HG02943 (cell line): ENCODE data around the gene CETP.
A peak's percentile ranks its signal among the peaks of the same experiment; 100 is the strongest.

Experiments
- ATAC-seq: cut with Tn5 transposase; IDR thresholded peaks from one replicate; pipeline ENCODE4 v1.9.1; 2021; ENCODE audit warnings: mild to moderate bottlenecking, low read depth, moderate library complexity; ENCODE audit not compliant: unreplicated experiment

Gene CETP, protein sequence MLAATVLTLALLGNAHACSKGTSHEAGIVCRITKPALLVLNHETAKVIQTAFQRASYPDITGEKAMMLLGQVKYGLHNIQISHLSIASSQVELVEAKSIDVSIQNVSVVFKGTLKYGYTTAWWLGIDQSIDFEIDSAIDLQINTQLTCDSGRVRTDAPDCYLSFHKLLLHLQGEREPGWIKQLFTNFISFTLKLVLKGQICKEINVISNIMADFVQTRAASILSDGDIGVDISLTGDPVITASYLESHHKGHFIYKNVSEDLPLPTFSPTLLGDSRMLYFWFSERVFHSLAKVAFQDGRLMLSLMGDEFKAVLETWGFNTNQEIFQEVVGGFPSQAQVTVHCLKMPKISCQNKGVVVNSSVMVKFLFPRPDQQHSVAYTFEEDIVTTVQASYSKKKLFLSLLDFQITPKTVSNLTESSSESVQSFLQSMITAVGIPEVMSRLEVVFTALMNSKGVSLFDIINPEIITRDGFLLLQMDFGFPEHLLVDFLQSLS

DNA sequence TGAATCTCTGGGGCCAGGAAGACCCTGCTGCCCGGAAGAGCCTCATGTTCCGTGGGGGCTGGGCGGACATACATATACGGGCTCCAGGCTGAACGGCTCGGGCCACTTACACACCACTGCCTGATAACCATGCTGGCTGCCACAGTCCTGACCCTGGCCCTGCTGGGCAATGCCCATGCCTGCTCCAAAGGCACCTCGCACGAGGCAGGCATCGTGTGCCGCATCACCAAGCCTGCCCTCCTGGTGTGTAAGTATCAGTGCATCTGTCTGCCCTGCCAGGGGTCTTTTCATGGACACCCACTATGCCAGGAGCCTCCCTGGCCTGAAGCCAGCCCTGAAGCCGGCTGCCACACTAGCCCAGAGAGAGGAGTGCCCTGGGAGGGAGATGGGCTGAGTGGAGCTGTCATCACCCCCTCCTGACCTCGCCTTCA is at the start of gene CETP:
CETP (plus strand) TSS at position 100 of the 431 bp plus-strand sequence; CDS start at position 130, 30 bp downstream.
- no peak for ATAC-seq

DNA sequence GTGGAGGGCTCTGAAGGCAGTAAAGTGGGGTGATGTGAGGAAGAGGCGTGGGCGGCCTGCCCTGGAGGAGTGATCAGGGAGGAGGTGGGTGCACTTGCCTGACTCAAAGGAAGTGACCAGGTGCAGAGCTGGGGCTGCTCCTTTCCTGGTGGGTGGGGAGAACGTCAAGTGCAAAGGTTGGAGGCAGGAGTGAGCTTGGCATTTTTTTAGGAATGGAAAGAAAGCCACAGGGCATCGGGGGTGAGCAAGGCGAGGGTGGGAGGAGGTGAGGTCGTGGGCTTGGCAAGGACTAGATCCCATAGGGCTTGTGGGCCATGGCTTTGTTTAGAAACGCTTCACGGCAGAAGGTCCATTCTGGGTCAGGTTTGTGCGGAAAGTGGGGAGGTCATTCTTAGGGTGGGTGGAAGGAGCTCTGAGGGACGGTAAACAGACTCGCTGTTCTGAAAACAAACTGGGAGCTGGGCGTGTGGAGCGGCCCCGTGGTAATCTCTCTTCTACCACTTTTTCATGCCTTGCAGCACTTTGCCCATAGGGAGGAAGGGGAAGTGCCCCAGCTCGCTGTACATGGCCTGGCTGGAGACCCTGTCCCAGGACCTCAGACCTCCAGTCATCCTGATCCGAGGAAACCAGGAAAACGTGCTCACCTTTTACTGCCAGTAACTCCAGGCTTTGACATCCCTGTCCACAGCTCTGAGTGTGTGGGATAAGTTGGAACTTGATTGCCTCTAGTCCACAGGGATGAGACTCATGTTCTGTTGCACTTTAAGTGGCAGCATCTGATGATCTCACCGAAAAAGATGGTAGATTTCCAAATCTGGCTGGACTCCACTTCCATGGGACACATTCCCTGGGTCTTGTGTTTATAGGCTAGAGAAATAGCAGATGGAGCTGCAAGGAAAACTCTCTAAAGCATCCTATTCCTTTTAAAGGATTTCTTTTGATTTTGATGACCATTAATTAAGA is 48.7 kb upstream of the CETP start:
- ATAC-seq, result no peak

DNA sequence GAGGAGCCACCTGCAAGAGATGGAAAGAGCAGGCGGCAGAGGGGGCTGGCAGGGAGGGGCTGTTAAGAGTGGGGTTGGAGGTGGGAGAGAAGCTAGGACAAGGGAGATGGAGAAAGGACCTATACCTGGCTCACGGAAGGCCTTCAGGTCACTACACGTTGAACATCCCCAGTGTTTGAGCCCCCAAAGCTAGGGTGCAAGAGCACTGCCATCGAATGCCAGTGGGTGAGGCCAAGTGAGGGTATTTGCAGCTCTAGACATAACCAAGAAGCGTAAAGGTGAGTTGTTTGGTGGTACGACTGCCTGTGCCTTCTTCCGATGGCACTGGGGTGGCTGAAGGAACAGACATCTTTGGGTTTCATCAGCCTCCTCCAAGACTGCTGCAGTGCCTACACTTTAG is 46.9 kb upstream of the CETP start:
- no peak for ATAC-seq

DNA sequence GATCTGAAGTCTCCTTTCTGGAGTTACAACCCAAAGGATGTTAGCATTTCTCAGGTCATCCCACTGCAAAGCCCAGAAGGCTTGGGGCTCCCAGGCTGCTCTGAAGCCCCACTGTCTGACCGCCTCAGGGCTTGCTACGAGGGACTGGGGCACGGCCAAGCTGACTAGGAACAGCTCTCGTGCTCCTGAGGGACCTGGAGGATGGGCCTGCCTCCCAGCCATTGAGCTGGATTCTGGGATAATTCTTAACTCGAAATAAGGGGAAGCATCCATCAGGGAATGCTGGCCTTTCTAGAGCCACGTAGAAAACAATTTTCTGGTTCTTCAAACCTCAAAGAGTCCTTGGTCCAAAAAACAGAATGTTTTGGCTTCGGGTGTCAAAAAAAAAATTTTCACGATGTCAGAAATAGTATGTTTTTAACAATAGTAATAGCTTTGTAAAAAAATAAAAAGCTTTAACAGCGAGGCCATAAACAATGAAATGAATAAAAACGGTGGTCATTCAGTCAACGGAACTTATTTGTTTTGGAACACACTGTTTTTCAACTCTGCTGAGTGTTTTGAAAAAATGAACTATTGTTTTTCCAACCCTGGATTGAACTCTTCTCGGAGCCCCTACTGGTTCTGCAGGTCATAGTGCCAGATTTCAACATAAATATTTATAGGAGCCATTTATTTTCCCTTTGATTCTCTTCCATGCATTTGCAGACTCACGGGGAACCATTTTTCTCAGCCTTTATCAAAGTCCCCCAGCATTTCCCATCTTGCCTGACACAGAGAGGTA is 46.2 kb upstream of the CETP start:
- no peak for ATAC-seq

DNA sequence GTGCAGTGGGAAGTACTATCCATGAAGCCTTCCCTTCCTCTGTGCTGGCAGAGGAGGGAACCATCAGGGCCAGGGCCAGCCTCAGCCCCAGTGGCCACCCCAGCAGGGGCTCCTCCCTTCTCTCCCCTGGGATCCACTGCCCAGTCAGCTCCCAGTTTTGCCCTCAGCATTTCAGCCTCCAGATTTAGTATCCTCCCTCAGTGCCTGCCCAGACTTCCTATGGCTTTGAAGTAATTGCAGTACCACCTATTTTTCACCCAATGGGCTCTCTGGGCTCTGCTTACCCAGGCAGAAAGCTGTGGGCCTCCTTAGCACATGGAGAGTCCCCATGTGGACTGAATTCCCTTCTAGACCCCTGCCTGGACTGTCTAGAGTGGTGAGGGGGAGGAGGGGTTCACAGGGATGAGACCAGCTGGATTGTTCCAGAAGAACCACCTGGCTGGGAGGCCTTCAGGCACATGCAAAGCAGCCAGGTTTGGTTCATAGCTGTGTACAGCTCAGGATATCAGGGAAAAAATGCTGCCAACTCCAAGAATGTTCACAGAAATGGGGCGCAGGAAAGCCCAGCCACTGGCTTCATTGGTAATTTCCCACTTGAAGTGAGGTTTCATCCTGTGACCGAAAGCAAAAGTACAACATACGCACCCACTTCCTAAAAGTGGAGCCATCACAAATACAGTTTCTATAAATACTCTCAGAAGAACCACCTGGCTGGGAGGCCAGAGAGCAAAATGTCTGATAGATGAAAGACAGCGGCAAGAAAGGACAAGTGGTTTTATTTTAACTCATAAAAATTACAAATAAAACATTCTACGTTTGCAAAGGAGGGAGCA is 45.0 kb upstream of the CETP start:
- peak; percentile 57 for ATAC-seq

DNA sequence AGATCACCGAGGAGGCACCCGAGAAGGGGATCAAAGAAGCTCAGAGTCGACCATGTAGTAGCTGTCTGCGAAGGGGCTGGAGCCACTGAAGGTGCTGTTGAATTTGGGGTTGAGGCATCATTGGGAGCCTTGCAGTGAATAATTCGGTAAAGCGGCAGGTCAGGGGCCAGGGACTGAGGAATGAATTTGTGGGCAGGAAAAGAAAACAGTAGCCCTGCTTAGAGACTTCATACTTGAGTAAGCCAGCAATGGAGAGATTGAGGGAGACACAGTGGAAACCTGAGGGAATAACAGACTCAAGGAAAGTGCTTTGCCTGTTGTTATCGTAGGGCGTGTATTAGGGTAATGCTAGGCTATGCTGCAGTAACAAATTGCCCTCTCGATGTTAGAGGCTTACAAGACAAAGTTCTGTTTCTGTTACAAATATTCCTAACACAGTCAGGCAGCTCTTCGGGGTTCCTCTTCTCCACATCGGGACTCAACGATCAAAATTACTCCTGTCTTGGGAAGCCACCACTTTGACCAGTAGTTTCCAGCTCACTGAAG is 43.2 kb upstream of the CETP start:
- no peak for ATAC-seq

DNA sequence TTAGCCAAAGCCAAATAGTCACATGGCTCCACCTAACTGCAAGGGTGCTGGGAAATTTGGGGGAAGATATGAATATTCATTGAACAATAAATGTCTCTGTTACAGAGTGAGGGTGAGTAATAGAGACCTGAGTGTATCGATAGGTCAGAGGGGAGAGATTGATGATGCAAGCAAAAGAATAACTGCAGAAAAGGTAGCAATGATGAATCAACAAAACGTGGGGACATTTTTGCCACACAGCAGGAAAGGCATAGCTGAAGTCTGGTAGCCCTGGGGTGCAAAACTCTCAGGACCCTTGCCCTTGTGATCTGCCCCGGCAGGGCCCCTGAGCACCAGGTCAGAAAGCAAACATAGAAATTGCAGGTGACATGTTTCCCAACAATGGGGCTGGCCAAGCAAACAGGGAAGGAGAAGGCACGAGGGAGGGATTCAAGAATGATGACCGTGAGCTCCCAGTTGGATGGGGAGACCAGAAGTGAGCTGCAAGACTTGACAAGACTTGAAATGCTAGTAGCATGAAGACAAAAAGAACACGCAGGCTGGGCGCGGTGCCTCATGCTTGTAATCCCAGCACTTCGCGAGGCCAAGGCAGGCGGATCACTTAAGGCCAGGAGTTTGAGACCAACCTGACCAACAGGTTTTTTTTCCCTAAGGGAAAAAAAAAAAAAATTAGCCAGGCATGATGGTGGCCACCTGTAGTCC is 42.5 kb upstream of the CETP start:
- ATAC-seq, result no peak

DNA sequence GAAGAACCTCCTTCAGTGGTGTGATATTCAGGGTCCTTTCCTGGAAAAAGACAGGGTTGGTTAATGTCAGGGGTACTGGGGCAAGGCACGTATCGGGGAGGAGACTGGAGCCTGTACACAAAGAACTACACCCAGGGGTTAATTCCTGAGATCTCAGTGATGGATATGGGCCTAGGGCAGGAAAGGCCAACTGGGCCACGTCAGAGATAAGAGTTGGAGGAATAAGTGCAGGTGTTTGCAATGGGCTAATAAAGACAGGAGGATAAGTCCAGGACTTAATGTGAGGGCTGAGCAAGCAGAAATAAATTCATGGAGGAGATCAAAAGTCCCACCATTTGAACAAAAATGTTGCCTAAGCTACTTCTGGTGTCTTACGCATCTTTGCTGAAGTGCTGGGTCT is 40.2 kb upstream of the CETP start:
- no peak for ATAC-seq

DNA sequence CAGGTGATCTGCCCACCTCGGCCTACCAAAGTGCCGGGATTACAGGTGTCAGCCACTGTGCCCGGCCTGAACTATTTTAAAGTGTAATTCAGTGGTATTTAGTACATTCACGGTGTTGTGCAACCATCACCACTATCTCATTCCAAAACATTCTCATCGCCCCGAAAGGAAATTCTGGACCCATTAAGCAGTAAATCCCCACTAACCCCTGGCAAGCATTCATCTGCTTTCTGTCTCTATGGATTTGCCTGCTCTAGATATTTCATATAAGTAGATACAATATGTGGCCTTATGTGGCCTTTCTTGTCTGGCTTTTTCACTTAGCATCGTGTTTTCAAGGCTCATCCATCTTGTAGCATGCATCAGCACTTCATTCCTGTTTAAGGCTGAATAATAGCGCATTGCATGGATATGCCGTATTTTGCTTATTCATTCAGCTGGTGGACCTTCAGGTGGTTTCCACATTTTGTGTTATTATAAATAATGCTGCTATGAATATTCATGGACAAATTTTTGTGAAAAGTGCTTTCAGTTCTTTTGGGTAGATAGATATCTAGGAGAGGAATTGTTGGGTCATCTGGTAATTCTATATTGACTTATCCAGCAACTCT is 38.2 kb upstream of the CETP start:
- no peak for ATAC-seq

DNA sequence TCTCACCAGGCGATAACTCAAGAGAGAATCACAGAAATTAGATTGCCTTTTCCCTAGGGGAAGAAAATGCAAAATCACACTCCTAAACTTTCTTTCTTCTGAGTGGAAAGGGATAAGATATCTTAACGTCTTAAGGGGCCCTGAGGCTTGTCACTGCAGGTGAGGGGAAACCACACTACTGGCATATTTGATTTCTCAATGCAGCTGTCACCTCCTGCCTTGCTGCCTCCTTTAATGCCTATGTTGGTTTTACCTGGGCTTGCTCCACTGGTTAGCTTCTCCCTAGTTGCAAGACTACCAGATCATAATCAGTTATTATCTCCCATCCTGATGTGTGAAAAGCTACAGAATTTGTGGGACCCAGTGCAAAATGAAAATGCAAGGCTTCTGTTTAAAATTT is 34.3 kb upstream of the CETP start:
- ATAC-seq, result no peak

DNA sequence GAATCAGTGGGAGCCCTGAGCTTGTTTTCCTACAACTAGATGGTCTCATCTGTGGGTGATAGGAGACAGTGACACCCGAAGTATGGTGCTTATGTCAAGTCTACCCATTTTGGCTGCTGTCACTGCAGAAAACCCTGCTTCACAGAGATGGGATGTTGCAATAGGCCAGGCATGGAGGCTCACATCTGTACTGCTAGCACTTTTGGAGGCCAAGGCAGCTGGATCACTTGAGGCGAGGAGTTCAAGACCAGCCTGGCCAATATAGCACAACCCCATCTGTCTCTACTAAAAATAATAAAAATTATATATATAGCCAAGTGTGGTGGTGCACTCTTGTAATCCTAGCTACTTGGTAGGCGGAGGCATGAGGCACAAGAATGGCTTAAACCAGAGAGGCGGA is 32.1 kb upstream of the CETP start:
- no peak for ATAC-seq

DNA sequence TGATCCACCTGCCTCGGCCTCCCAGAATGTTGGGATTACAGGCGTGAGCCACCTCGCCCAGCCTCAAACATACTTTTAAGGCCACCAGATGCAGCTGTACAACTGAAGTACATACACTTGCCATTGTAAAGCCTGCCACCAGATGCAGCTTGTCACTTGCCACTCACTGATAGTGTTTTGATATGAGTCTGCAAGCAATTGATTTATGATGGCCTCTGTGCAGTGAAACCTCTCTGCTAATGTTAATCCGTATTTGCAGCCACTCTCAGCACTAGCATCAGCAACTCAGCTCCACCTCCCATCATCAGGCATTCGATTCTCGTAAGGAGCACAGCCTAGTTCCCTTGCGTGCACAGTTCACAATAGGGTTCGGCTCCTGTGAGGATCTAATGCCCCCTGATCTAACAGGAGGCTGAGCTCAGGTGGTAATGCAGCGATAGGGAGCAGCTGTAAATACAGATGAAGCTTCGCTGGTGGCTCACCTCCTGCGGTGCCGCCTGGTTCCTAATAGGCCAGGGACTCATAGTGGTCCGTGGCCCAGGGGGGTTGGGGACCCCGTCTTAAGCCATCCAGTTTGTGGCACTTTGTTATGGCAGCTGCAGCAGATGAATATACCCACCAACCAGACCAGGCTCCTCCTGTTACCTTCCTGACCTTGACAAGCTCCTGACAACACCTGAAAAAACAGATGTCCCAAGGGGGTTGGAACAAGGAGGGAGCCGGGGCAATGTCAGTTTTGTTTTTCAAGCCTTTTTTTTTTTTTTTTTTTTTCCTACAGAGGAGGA is 31.1 kb upstream of the CETP start:
- no peak for ATAC-seq

DNA sequence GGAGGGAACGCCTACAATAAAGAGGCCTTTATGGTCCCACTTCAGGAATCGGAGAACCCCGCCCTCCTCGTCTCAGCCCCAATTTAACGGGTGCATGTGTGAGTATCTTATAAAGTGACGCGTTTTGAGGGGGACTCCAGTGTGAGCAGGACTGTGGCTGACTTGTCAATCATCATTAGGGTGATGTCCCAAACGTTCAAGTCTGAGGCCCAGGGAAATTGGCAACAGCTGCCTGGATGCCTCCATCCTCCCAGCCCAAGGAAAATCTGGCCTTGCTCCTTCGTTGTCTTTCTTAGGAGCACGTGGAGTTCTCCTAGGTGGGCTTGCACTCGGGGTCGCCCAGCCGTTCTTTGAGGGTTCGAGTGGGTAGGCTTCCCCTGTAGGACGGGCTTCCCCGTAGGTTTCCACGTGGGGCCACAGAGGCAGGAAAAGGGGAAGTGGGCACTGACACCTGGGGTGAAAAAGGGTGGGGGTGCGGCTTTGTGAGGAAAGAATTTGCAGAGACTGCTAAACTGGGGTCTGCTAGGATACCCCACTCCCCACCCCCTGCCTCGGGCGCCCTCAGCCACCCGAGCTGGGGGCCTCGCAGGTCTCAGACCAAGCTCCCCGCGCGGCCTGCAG is 30.4 kb upstream of the CETP start:
- peak; percentile 35 for ATAC-seq

DNA sequence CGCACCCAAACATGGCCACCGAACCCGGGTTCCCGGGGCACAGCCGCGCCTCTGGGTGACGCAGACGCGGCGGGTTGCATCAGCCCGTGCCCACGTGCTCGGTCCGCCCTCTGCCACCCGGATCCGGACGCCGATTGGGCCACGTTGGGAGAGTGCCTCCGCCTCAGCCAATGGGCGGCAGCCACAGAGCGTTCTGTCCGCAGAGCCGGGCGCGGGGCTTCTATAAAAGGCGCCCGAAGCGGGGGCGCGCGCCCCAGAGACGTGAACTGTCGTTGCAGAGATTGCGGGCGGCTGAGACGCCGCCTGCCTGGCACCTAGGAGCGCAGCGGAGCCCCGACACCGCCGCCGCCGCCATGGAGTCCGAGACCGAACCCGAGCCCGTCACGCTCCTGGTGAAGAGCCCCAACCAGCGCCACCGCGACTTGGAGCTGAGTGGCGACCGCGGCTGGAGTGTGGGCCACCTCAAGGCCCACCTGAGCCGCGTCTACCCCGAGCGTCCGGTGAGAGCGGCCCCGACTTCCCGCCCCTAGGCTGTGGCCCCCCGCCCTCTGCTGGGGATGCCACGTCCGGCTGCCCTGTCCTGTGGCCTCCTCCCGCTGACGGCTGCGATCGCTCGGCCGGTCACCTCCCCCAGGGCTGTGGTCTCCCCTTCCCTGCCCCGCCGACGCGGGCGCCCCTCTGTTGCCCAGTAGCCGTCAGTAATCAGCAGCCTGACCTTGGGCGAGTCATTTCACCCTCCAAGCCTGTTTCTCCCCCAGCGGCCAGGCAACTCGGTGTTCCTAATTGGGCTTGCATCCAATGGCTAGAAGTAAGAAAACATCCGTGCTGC is 29.6 kb upstream of the CETP start, which contains the start of gene HERPUD1:
HERPUD1 (plus strand) TSS at position 251 of the 829 bp plus-strand sequence; CDS start at position 354, 103 bp downstream.
- peak; percentile 83 for ATAC-seq

DNA sequence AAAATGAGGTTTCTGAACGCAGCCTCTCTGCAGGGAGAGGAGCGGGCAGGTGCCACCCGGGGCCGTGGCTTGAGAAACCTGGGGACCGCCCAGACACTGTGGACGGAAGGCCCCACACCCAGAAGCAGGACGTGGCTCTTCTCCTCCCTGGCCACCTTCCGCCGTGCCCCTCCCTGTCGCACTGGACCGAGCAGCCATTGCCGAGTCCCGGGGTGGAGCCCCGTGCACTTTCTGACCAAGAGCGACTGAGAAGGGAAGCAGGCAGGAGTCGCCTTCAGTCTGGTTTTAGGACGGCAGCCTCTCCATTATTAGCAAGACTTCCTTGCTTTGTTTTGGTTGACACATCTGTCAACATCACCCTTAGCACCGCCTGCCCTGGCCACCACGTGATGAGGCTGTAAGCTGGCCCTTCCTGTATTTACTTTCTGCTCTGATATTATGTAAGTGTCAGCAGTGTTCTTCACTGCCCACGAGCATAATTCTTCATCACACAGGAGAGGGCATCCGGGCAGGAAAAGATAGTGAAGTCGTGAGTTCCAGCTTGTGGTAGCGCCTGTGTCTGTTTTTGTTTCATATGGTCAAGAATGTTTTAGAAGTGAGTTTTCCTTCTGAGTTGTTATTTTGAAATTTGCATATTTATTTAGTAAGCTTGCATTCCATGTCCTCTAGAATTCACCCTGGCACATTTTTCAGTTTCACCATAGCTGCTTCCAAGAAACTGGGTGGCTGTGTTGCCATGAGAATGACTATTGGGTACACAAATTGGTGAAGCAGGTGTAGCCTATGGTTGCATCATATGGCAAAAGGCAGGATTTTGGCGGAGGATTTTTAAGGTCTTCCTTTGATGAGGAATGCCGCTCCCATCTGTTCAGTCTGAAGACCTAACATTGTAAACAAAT is 28.8 kb upstream of the CETP start:
- ATAC-seq, result no peak
